Measurements from ENCODE around the gene CD163.

DNA sequence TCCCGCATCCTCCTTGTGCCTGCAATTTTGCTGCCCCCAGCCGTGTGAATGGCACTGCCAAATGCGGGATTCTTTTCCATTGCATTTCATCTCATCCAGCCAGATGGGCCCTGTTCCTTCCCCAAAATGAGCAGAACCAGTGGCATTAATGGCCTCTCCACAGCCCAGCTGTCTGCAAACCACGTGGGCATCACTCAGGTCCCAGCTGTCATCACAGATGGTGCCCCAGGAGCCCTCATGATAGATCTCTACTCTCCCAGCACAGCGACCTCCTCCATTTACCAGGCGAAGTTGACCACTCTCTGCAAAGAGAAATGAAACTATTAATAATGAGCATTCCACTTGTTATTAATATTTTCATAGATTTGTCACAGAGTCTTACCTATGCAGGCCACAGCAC lies 17.1 kb downstream of the CD163 start:
- TF ChIP-seq, protein P1, sequence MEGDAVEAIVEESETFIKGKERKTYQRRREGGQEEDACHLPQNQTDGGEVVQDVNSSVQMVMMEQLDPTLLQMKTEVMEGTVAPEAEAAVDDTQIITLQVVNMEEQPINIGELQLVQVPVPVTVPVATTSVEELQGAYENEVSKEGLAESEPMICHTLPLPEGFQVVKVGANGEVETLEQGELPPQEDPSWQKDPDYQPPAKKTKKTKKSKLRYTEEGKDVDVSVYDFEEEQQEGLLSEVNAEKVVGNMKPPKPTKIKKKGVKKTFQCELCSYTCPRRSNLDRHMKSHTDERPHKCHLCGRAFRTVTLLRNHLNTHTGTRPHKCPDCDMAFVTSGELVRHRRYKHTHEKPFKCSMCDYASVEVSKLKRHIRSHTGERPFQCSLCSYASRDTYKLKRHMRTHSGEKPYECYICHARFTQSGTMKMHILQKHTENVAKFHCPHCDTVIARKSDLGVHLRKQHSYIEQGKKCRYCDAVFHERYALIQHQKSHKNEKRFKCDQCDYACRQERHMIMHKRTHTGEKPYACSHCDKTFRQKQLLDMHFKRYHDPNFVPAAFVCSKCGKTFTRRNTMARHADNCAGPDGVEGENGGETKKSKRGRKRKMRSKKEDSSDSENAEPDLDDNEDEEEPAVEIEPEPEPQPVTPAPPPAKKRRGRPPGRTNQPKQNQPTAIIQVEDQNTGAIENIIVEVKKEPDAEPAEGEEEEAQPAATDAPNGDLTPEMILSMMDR (conservative IDR thresholded peaks at IDR 0.05; ENCODE audit: low read depth, low read length): no peak
- no peak for TF ChIP-seq EZH2phosphoT487 (IDR thresholded peaks at IDR 0.05; ENCODE audit: borderline replicate concordance, low read length)

Data from PC-3 (cell line).